DOHH2 (cell line): ENCODE results near the gene RALGAPA2.

Experiments used
- H3F3A ChIP-seq: fragments of 200-600 bp; sonication (generic), shearing (Covaris generic); 2 replicates; pipeline ENCODE4 v1.6.0; 2016; ENCODE audit warnings: antibody characterized with exemption, mild to moderate bottlenecking; ENCODE audit not compliant: control insufficient read depth, insufficient read depth
- H3K27ac ChIP-seq: fragments of 200-600 bp; sonication (generic); 2 replicates; pipeline ENCODE4 v1.5.1; 2014; ENCODE audit warnings: low read depth, mild to moderate bottlenecking, low read length, moderate library complexity
- H3K27me3 ChIP-seq: fragments of 200-600 bp; sonication (generic); 2 replicates; pipeline ENCODE4 v1.6.1; 2014; ENCODE audit warnings: mild to moderate bottlenecking, low read length, mixed read lengths; ENCODE audit not compliant: control insufficient read depth
- H3K36me3 ChIP-seq: fragments of 200-600 bp; sonication (generic); 2 replicates; pipeline ENCODE4 v1.6.1; 2014; ENCODE audit warnings: mild to moderate bottlenecking, low read length, moderate library complexity, mixed read lengths; ENCODE audit not compliant: control insufficient read depth
- H3K4me1 ChIP-seq: fragments of 200-600 bp; sonication (generic); 2 replicates; pipeline ENCODE4 v1.6.1; 2014; ENCODE audit warnings: mild to moderate bottlenecking, low read length, mixed read lengths; ENCODE audit not compliant: control insufficient read depth
- H3K4me2 ChIP-seq: fragments of 200-600 bp; sonication (generic); 2 replicates; pipeline ENCODE4 v1.6.0; 2014; ENCODE audit warnings: mild to moderate bottlenecking, low read length, moderate library complexity
- H3K4me3 ChIP-seq: fragments of 200-600 bp; sonication (generic); 2 replicates; pipeline ENCODE4 v1.5.1; 2014; ENCODE audit warnings: mild to moderate bottlenecking, low read length, mixed read lengths
- H3K79me2 ChIP-seq: fragments of 200-600 bp; sonication (generic); 2 replicates; pipeline ENCODE4 v1.6.1; 2014; ENCODE audit warnings: mild to moderate bottlenecking, low read length, mixed read lengths; ENCODE audit not compliant: control insufficient read depth
- H3K9me2 ChIP-seq: fragments of 200-600 bp; sonication (generic); replicated peaks from 2 replicates; pipeline ENCODE4 v1.6.1; 2014; ENCODE audit warnings: mild to moderate bottlenecking, low read length, mixed read lengths; ENCODE audit not compliant: control insufficient read depth
- H3K9me3 ChIP-seq: fragments of 200-600 bp; sonication (generic); 2 replicates; pipeline ENCODE4 v1.6.1; 2014; ENCODE audit warnings: antibody characterized with exemption, low read length, mixed read lengths; ENCODE audit not compliant: control insufficient read depth, insufficient read depth
- H4K20me1 ChIP-seq: fragments of 200-600 bp; sonication (generic); 2 replicates; pipeline ENCODE4 v1.6.0; 2014; ENCODE audit warnings: low read depth, mild to moderate bottlenecking, antibody characterized with exemption, low read length, moderate library complexity; ENCODE audit not compliant: control insufficient read depth, insufficient read depth
- EZH2phosphoT487 ChIP-seq: fragments of 200-600 bp; sonication (generic); IDR thresholded peaks from 2 replicates; pipeline ENCODE4 v1.6.1; 2017; ENCODE audit warnings: borderline replicate concordance, mild to moderate bottlenecking, antibody characterized with exemption, low read length, moderate library complexity, mixed read lengths
- TF ChIP-seq, protein P1 (sequence below): fragments of 200-600 bp; sonication (generic); IDR thresholded peaks from one replicate; pipeline ENCODE4 v1.5.1; 2014; ENCODE audit warnings: antibody characterized with exemption, mild to moderate bottlenecking, low read depth, low read length; ENCODE audit not compliant: poor library complexity, severe bottlenecking

Gene RALGAPA2

DNA sequence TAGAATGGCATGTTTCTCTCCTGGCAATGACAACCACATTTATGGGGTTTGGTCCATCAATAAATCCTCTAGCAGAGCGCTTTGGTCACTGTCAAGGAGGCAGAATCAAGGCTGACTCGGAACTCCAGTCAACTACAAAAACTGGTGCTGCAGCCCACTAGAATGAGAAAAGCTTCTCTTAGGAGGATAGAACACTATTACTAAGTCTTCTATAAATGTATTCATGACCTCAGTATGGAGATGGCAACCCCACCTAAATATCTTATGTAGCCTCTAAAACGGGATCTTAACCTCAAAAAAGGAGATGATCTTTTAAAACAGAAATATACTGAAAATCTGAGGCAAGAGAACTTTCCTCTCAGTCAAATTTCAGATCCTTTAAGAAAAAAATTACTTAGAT is 68.5 kb downstream of the RALGAPA2 start:
- Histone ChIP-seq H3F3A (no peaks in the 10 kb centered on the region), H3K4me2 (no peak overlapping the region), H3K4me1 (no peaks in the 10 kb centered on the region), H3K79me2 (no peaks in the 10 kb centered on the region), H3K9me2 (no peaks in the 10 kb centered on the region), H3K27ac (no peak overlapping the region), H3K9me3 (no peaks in the 10 kb centered on the region), H4K20me1 (no peaks in the 10 kb centered on the region), H3K36me3 (no peaks in the 10 kb centered on the region), H3K27me3 (no peaks in the 10 kb centered on the region), H3K4me3 (no peak overlapping the region)
- no peak for TF ChIP-seq EZH2phosphoT487
- TF ChIP-seq, protein P1, sequence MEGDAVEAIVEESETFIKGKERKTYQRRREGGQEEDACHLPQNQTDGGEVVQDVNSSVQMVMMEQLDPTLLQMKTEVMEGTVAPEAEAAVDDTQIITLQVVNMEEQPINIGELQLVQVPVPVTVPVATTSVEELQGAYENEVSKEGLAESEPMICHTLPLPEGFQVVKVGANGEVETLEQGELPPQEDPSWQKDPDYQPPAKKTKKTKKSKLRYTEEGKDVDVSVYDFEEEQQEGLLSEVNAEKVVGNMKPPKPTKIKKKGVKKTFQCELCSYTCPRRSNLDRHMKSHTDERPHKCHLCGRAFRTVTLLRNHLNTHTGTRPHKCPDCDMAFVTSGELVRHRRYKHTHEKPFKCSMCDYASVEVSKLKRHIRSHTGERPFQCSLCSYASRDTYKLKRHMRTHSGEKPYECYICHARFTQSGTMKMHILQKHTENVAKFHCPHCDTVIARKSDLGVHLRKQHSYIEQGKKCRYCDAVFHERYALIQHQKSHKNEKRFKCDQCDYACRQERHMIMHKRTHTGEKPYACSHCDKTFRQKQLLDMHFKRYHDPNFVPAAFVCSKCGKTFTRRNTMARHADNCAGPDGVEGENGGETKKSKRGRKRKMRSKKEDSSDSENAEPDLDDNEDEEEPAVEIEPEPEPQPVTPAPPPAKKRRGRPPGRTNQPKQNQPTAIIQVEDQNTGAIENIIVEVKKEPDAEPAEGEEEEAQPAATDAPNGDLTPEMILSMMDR: no peak

DNA sequence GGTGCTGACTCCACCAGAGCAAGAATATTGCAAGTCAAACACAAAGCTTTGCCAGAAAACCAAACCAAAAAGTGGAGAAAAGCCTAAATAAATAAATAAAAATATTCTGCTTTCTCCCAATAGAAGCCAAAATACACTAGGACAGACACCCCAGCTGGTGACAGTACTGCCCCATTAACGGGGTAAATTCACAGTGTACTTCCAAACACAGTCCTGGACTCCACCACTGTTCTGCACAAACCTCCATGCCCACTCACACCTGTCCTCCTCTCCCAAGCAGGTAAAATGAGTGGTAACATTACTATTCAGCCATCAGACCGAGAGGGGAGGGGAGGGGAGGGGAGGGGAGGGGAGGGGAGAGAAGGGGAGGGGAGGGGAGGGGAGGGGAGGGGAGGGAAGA is 70.7 kb downstream of the RALGAPA2 start:
- Histone ChIP-seq H3K9me3 (no peaks in the 10 kb centered on the region), H3K9me2 (no peaks in the 10 kb centered on the region), H3K79me2 (no peaks in the 10 kb centered on the region), H3K4me2 (no peak overlapping the region), H3K4me3 (no peak overlapping the region), H4K20me1 (no peaks in the 10 kb centered on the region), H3K27ac (no peak overlapping the region), H3K4me1 (no peaks in the 10 kb centered on the region), H3K36me3 (no peaks in the 10 kb centered on the region), H3K27me3 (no peaks in the 10 kb centered on the region), H3F3A (no peaks in the 10 kb centered on the region)
- no peak for TF ChIP-seq EZH2phosphoT487
- TF ChIP-seq, protein P1: no peak

DNA sequence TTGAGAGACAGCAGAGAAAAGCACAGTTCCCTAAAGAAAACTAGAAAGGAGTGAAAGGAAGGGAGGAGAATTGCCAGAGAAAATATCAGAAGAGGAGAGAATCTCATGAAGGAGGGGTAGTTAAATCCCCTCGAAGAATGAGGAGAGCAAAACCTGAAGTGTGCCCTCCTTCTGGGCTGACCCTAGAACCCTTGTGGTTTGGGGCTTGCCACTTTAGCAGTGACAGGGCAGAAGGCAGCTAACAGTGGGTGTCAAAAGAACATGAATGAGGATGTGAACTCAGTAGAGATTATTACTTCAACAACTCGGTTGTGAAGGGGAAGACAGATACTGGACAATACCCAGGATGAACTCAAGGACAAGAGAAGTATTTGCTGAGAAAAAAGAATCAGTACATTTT is 73.6 kb downstream of the RALGAPA2 start:
- Histone ChIP-seq H3K79me2 (no peaks in the 10 kb centered on the region), H3K27ac (no peak overlapping the region), H3K9me2 (no peaks in the 10 kb centered on the region), H3K27me3 (no peaks in the 10 kb centered on the region), H3K36me3 (0 out of 2 replicates have a peak, but pooled peaks cover 4% of the 10 kb centered on the region), H3F3A (no peaks in the 10 kb centered on the region), H3K4me1 (peaks cover 4% of the 10 kb centered on the region; the same call in 1 of the 2 replicates), H3K4me2 (no peak overlapping the region), H3K4me3 (no peak overlapping the region), H4K20me1 (no peaks in the 10 kb centered on the region), H3K9me3 (no peaks in the 10 kb centered on the region)
- TF ChIP-seq EZH2phosphoT487: no peak
- TF ChIP-seq, protein P1: no peak
